Erythroblast (primary cell): ENCODE results near the gene ZMYM4.

Experiments used
- GATA1 ChIP-seq: IDR thresholded peaks from 2 replicates; pipeline ENCODE4 v1.6.1; 2011; ENCODE audit warnings: low read depth, mild to moderate bottlenecking, control low read depth, low read length, moderate library complexity
- POLR2A ChIP-seq: IDR thresholded peaks from 2 replicates; pipeline ENCODE4 v1.6.1; 2011; ENCODE audit warnings: mild to moderate bottlenecking, low read length

DNA sequence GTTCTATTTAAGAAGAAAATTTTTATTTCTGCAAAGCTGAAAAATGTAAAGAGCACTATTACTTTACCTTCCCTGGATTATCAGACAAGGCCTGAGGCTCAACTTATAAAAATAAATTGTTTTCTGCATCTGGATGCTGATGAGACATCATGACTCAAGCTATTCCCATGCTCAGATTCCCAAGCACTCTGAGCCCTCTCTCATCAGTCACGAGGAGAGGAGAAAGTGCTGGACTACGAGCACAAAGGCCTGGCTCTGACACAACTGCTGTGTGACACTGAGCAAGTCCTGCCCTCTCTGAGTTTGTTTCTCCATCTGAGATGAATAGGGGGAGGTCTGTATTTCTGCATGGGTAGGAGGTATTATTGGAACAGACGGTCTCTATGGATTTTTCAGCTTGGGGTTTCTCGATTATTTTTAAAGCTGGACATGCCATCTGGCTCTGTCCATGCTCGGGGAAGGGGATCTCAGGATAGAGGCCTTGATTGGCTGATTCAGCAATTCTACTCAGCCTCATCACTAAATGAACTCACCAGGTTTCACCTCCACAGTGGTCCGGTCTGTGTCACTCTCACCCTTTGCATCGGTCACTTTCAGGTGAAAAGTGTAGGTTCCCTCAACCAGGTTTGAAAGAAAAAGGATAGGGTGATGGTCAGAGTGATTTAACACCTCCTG, 181.0 kb downstream of the ZMYM4 start:
- TF ChIP-seq POLR2A (no peak), GATA1 (no peak)
